Urinary bladder (tissue), 4 donors: ENCODE measurements around the gene VPS9D1. TPM values are rescaled to one million over a fixed set of nuclear protein-coding genes. Genes with fewer than 3 reads are reported as not detected.
"Not testable (repeated sequence)": the region's sequence is repeated elsewhere in the genome, so short reads cannot be mapped to it uniquely, and the experiment has no call there.

Source experiments
- DNase-seq: peaks from one replicate; pipeline ENCODE4 v3.0.0-alpha.2; 2015; ENCODE audit errors: extremely low spot score
- H3K27ac ChIP-seq: one replicate; pipeline ENCODE4 v1.5.1; 2013; ENCODE audit warnings: low read depth, mild to moderate bottlenecking, moderate library complexity
- H3K36me3 ChIP-seq: one replicate; pipeline ENCODE4 v1.6.1; 2013; ENCODE audit warnings: mild to moderate bottlenecking, moderate library complexity; ENCODE audit not compliant: insufficient read depth
- H3K4me1 ChIP-seq: one replicate; pipeline ENCODE4 v1.6.1; 2013; ENCODE audit warnings: mild to moderate bottlenecking, moderate library complexity; ENCODE audit not compliant: insufficient read depth
- H3K4me3 ChIP-seq: one replicate; pipeline ENCODE4 v1.5.1; 2013; ENCODE audit warnings: low read depth, low read length
- WGBS: extraction: QIAGEN DNeasy Blood & Tissue Kit; methylation state at CpG from one replicate; pipeline ENCODE4 v1.1.7; 2013; 5-methylcytosine and 5-hydroxymethylcytosine counted together
- polyA plus RNA-seq: library from polyadenylated mRNA; stranded (reverse); fragments of 200-250 nt; gene quantifications from one replicate; pipeline ENCODE4 v1.2.3, GENCODE V29; 2013
- total RNA-seq: library from RNA; depleted of rRNA; stranded (reverse); fragments of >200 nt; gene quantifications from one replicate; pipeline ENCODE4 v1.2.3, GENCODE V29; 2014
- donor health status: healthy with polysubstance abuse.
- donor health status: healthy.

VPS9D1 gene
- total and polyA plus RNA-seq, 2 donors = 5.7 to 11.0 TPM

DNA sequence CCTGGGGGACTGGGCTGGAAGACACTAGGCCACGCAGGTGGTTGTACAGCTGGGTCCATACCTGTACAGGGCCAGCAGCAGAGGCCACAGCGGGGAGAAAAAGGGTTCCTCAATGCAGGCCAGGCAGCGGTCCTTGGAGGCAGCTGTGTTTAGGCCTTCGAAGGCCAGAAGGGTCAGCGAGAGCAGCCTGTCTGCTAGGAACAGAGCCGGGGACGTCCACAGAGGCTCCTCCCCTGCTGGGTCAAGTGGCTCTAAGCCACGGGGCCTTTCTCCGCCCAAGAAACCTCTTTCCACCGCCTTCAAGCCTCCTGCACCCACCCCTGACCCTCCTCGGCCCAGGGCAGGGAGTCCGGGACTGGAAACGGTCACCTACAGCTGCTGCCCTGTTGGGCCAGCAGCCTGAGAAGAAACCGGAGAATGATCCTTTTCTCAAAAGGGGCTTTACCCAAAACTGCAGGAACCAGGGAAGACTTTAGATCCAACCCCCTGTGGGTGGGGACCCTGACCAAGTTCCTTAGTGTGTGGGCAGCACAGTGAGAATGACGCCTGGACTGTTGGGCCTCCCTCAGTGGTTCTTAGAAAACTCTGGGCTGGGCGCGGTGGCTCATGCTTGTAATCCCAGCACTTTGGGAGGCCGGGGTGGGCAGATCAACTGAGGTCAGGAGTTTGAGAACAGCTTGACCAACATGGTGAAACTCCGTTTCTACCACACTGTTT is 10.8 kb downstream of the VPS9D1 start:
- 84% methylated on average over 19 of the region's 19 CpGs for WGBS
- H3K27ac ChIP-seq = no peak overlapping the region

DNA sequence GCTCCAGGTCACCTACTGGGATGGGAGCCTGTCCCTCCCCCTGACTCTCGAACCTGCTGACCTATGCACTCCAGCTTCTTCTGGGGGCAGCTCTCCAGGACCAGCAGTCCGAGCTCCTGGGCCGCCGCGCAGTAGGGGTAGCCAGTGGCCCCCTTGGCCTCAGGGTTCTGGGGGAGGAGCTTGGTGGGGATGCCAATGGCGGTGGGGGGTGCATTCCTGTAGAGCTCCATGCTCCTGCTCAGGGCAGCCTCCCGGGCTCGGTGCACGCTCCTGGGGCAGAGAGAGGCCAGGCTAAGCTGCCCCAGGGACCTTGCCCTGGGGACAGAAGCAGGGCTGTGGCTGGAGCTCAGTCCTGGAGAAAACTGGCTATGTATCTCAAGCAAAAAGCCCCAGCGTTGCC is 11.5 kb downstream of the VPS9D1 start:
- 90% methylated on average over 10 of the region's 10 CpGs for WGBS

More for the DNA sequence above, 10.8 kb downstream of the VPS9D1 start:
- Histone ChIP-seq H3K4me3 (no peak overlapping the region), H3K36me3 (no peaks in the 10 kb centered on the region), H3K4me1 (no peaks in the 10 kb centered on the region)
- DNase-seq = no peak

DNA sequence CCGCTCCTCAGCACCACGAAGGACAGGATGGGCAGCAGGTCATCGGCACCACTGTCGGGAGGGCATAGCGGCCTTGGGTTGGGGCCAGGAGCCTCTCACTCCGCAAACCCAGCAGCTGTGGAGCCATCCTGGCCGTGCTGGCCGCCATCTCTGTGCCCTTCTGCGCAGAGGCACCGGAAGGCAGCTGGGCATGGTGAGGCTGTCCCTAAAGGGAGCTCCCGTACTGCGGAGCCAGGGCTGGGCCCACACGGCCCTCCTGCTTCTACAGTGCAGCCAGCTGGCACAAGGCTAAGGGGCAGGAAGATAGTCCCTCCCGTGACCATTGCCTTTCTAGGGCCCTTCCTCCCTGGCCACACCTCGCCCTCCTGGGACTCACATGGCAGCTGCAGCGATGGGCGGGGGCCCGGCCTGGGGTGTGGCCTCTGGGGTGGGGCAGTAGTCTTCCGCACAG is 12.2 kb downstream of the VPS9D1 start:
- no peak for DNase-seq
- Histone ChIP-seq H3K4me3 (no peak overlapping the region), H3K27ac (no peak overlapping the region), H3K4me1 (no peaks in the 10 kb centered on the region), H3K36me3 (no peaks in the 10 kb centered on the region)
- WGBS = 88% methylated on average over 19 of the region's 19 CpGs

More for the DNA sequence above, 11.5 kb downstream of the VPS9D1 start:
- no peaks in the 10 kb centered on the region for H3K4me1 ChIP-seq
- no peaks in the 10 kb centered on the region for H3K36me3 ChIP-seq
- no peak overlapping the region for H3K4me3 ChIP-seq
- H3K27ac ChIP-seq = no peak overlapping the region
- DNase-seq = no peak

DNA sequence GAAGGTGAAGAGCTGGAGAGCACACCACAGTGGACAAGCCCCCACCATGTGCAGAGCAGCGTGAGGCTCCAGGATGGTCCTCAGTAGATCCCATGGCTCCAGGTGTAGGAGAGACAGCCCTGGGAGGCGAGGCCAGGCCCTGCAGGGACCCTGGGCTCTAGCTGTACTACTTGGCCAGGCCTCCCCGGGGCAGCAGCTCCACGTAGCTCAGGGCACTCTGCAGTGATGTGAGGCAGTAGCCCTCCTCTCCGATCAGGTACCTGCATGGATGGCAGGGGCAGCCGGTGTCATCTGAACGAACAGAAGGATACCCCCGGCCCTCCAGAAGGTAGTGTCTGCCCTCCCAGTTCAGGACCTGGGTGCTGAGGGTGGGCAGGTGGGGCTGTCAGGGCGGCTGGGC is 13.0 kb downstream of the VPS9D1 start:
- no peak overlapping the region for H3K4me3 ChIP-seq
- DNase-seq = no peak
- 91% methylated on average over 9 of the region's 9 CpGs for WGBS
- H3K27ac ChIP-seq = no peak overlapping the region
- no peaks in the 10 kb centered on the region for H3K4me1 ChIP-seq
- H3K36me3 ChIP-seq = no peaks in the 10 kb centered on the region

DNA sequence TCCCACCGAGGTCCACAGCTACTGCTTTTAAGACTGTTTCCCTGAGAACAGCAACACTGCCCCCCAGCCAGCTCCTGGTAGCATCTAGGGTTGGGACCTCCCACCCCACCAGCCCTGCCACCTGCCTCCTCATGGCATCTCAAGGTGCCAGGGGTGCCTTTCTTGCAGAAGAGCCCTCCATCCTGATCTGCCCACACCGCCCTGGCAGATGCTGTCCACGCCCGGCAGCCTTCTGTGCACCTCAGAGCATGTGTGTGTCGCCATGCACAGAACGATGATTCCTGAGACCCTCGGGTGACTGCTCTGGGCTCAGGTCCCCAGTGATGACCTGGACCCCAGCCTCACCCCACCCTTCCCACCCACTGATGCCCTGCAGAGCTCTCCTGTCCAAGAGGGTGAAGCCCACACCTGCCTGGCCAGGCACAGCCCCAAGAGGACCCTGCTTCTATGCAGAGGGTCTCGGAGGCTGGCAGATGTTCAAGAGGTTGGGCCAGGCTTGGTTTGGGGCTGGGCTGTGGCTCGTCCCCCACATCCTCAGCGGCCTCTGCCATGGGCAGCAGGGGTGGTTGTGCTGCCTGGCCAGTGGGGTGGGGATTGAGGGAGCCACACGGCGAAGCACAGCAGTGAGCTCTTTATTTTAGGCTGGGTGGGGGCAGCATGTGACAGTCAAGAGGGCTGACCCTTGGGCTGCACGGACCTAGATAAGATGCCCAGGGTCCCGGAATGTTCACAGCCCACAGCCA is 14.0 kb downstream of the VPS9D1 start:
- no peak overlapping the region for H3K27ac ChIP-seq
- no peak overlapping the region for H3K4me3 ChIP-seq
- 80% methylated on average over 14 of the region's 14 CpGs for WGBS
- H3K36me3 ChIP-seq = no peaks in the 10 kb centered on the region
- H3K4me1 ChIP-seq = no peaks in the 10 kb centered on the region
- DNase-seq = no peak

DNA sequence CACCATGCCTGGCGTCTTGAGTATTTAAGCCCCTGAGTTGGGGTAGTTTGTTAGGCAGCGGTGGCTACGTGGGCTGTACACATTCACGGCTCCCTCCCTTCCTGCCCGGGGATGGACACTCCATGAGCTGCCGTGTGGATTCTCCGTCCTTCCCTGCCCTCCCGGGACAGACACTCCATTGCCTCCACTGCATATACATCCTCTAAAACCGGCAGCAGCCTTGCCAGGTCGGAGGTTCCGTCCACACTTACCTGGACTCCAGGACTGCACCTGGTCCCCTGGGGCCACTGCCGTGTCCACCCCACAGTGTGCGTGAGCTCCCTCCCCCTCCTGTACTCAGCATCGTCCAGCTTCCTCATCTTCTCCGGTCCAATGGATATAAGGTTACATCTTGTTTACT is 15.7 kb downstream of the VPS9D1 start:
- Histone ChIP-seq H3K36me3 (no peaks in the 10 kb centered on the region), H3K4me3 (no peak overlapping the region), H3K27ac (no peak overlapping the region), H3K4me1 (peaks cover 4% of the 10 kb centered on the region)
- DNase-seq = no peak
- 61% methylated on average over 15 of the region's 15 CpGs for WGBS

DNA sequence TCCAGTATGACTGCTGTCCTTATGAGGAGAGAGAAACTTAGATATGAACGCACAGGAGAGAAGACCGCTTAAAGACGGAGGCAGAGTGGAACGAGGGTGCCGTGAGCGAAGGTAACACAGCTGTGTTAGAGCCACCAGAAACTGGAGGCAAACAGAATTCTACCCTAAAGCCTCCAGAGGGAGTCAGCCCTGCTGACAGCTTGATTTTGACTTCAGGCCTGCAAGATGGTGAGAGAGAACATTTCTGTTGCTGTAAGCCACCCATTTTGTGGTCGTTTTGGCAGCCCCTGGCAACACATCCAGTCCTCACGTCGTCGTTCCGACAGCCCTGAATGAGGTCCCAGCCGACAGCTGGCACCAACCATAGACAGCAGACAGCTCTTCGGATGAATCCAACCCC is 16.4 kb downstream of the VPS9D1 start:
- no peak overlapping the region for H3K4me3 ChIP-seq
- H3K36me3 ChIP-seq = no peaks in the 10 kb centered on the region
- DNase-seq = no peak
- H3K4me1 ChIP-seq = peaks cover 4% of the 10 kb centered on the region
- 77% methylated on average over 13 of the region's 13 CpGs for WGBS
- H3K27ac ChIP-seq = no peak overlapping the region

DNA sequence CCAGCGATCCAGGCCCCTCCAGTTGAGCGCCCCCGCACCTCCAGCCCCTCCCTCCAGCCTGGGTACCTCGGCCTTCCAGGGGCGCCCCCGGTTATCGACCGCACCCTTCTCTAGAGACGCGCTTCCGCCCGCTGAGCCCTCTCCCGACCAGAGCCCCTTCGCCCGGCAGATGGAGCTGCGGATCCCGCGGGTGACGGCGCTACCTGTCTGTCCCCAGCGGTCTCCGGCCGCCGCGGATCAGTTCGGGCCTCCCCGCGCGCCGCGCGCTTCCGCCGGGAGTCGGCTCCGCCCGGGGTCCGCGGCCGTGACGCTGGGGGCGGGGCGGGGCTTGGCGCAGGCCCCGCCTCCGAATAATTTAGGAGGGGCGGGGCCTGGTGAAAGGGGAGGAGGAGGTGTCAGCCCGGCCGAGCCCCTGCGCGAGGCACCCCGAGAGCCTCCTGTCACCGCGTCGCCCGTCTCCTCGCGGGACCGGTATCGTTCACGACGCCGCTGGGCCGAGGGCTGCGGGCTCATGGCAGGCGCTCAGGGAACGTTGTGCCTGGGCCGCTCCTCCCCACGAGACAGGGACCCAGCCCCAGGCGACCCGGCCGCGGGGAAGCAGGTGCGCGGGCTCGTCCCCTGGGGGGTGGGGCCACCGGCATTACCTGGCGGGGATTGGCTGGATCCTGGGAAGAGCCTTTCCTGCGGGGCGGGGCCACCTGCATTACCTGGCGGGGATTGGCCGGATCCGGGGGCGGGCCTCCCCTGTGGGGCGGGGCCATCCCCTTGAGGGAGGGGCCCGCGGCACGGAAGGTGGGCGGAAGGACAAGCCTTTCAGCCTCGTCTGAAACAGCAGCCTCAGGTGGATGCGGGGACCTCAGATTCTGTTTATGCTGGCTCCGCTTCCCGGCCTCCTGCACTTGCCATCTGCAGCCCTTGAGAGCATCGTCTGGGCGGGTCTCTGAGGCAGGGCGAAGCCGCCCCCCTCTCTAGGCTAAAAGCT is 19.0 kb downstream of the VPS9D1 start, which contains the start of gene SPATA2L:
SPATA2L (minus strand) TSS at position 281 of the 982 bp plus-strand sequence. CDS start 473 bp downstream, outside the sequence.
- Histone ChIP-seq H3K4me1 (peaks cover 4% of the 10 kb centered on the region), H3K36me3 (no peaks in the 10 kb centered on the region), H3K27ac (peak within 1 kb of the TSS; percentile 85), H3K4me3 (peak within 1 kb of the TSS; percentile 66)
- DNase-seq = peak; percentile 72
- WGBS = 1% methylated on average over 97 of the region's 97 CpGs

DNA sequence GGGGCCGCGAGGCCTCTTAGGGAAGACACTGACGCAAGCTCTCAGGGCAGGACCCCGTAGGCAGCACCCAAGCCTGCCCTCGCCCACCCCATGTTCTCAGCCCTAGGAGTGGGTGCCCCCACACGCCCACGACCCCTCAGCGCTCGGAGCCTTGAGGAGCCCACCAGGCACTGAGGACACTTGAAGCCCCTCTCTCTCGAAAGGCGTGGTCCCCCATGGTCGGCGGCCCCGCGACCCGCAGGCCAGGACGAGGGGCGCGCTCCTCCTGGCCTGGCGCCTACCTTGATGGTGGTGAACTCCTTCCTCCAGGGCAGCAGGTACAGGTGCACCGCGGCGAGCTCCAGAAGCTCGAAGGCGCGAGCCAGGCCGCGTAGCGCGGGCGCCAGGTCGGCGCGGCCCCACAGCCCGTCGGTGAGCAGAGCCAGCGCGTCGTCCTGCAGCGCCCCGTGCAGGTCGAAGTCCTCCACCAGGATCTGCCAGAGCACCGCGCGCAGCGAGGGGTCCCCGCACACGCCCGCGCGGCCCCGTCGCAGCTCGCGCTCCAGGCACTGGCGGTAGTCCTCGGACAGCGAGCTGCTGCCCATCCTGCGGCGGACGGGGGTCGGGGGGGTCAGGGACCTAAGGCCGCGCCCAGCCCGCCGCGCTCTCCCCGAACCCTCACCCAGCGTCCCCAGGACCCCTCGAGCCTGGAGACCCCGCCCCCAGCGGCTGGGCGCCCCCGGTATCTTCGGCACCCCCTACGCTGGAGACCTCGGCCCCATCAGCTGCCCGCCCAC is 19.9 kb downstream of the VPS9D1 start:
- DNase-seq = no peak

DNA sequence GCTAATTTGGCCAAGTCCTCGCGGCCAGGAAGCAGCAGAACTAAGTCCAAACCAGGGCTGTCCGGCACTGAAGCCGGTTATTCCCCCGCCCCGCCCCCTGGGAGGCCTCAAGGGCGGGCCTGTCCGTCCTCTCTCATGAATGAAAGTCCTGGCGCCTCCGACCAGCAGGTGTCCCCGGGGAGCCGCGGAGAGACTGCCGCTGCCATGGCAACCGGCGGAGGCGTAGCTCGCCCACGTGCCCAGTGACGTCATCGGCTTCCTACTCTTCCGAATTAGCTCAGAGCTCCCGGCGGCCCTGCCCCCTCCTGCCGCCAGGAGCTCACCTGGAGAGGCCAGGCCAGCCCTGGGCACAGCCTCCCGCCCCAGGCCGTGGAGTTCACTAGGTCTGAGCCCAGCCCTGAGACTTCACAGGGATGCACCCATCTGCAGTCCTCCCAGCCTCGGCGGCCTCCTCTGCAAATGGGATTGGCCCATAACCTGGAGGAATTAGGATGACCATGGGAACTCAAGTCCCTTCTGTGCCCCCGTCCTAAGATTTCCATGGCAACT is 20.5 kb downstream of the VPS9D1 start:
- Histone ChIP-seq H3K4me3 (peak overlapping the region; percentile 66), H3K36me3 (no peaks in the 10 kb centered on the region), H3K4me1 (peaks cover 4% of the 10 kb centered on the region), H3K27ac (peak overlapping the region; percentile 73)
- under 1% methylated on average over 30 of the region's 30 CpGs for WGBS
- peak; percentile 93 for DNase-seq

More for the DNA sequence above, 19.9 kb downstream of the VPS9D1 start:
- H3K4me1 ChIP-seq = peaks cover 4% of the 10 kb centered on the region
- H3K4me3 ChIP-seq = peak overlapping the region; percentile 66
- WGBS = 1% methylated on average over 78 of the region's 78 CpGs
- peak overlapping the region; percentile 85 for H3K27ac ChIP-seq
- H3K36me3 ChIP-seq = no peaks in the 10 kb centered on the region

DNA sequence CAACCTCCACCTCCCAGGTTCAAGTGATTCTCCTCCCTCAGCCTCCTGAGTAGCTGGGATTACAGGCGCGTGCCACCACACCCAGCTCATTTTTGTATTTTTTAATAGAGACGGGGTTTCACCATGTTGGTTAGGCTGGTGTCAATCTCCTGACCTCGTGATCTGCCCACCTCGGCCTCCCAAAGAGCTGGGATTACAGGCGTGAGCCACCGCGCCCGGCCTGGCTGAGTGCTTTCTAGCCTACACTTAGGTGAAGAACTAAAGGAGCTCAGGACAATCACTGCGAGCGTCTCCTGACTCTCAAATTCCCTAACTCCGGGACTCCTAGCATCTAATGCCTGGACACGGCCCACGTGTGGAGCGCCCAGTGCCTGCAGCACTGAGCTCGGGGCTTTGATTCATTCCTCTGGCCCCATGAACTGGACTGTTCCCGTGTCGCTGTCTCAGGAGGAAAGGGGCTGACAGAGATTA is 21.0 kb downstream of the VPS9D1 start:
- not testable (repeated sequence) for H3K36me3 ChIP-seq, H3K4me3 ChIP-seq, H3K27ac ChIP-seq, H3K4me1 ChIP-seq, DNase-seq
- WGBS = 62% methylated on average over 18 of the region's 18 CpGs

DNA sequence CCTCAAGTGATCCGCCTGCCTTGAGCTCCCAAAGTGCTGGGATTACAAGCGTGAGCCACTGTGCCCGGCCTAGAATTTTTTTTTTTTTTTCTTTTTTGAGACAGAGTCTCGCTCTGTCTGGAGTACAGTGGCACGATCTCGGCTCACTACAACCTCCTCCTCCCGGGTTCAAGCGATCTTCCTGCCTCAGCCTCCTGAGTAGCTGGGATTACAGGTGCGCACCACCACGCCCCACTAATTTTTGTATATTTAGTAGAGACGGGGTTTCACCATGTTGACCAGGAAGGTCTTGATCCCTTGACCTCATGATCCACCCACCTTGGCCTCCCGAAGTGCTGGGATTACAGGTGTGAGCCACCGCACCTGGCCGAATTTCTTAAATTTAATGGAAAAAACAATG is 22.0 kb downstream of the VPS9D1 start:
- not testable (repeated sequence) for DNase-seq, H3K36me3 ChIP-seq, H3K4me1 ChIP-seq, H3K27ac ChIP-seq, H3K4me3 ChIP-seq
- 97% methylated on average over 14 of the region's 14 CpGs for WGBS
